ENCODE results near the gene GSTO2.

GSTO2 gene

GRCh38 chr10:104309980-104310978 is 41.3 kb downstream of the GSTO2 start:
- Histone ChIP-seq H3K9me3 (ENCODE audit: insufficient read depth, low read depth, low read length) (no peaks in the 10 kb centered on the region), H3K27me3 (ENCODE audit: insufficient read depth, low read length, poor library complexity, severe bottlenecking) (no peaks in the 10 kb centered on the region), H3K4me3 (ENCODE audit: low read length, poor library complexity, severe bottlenecking) (no peak overlapping the region), H3K4me1 (ENCODE audit: insufficient read depth, low read length, poor library complexity, severe bottlenecking) (peaks cover 12% of the 10 kb centered on the region), H3K79me2 (ENCODE audit: insufficient read depth, low read length) (peaks cover 22% of the 10 kb centered on the region; the same call in 1 of the 2 replicates), H3K9ac (ENCODE audit: low read depth, low read length, poor library complexity, severe bottlenecking) (no peak overlapping the region), H3K4me2 (ENCODE audit: low read depth, low read length, poor library complexity, severe bottlenecking) (no peak overlapping the region), H3K36me3 (ENCODE audit: insufficient read depth, low read length) (peaks cover 60% of the 10 kb centered on the region; the same call in 1 of the 2 replicates), H2AFZ (ENCODE audit: low read length) (no peak overlapping the region), H3F3A (ENCODE audit: low read depth) (no peaks in the 10 kb centered on the region), H3K9me2 (replicated peaks; ENCODE audit: low read depth, low read length) (no peaks in the 10 kb centered on the region), H4K20me1 (ENCODE audit: insufficient read depth, low read length, poor library complexity, severe bottlenecking) (peaks cover 36% of the 10 kb centered on the region)
- TF ChIP-seq EZH2phosphoT487 (IDR thresholded peaks at IDR 0.05; ENCODE audit: borderline replicate concordance) (no peak), CTCF (conservative IDR thresholded peaks at IDR 0.05; ENCODE audit: low read length) (no peak)

- no peak overlapping the region for H3K4me3 ChIP-seq (ENCODE audit: low read length, poor library complexity, severe bottlenecking)
- no peak overlapping the region for H3K9ac ChIP-seq (ENCODE audit: low read depth, low read length, poor library complexity, severe bottlenecking)
- H3K79me2 ChIP-seq (ENCODE audit: insufficient read depth, low read length), result peaks cover 32% of the 10 kb centered on the region; the same call in 1 of the 2 replicates
- peaks cover 12% of the 10 kb centered on the region for H3K4me1 ChIP-seq (ENCODE audit: insufficient read depth, low read length, poor library complexity, severe bottlenecking)
- H3K27me3 ChIP-seq (ENCODE audit: insufficient read depth, low read length, poor library complexity, severe bottlenecking), result no peaks in the 10 kb centered on the region
- H3F3A ChIP-seq (ENCODE audit: low read depth), result no peaks in the 10 kb centered on the region
- peaks cover 46% of the 10 kb centered on the region for H4K20me1 ChIP-seq (ENCODE audit: insufficient read depth, low read length, poor library complexity, severe bottlenecking)
- no peaks in the 10 kb centered on the region for H3K9me2 ChIP-seq (replicated peaks; ENCODE audit: low read depth, low read length)
- no peak overlapping the region for H2AFZ ChIP-seq (ENCODE audit: low read length)
- peaks cover 70% of the 10 kb centered on the region; the same call in 1 of the 2 replicates for H3K36me3 ChIP-seq (ENCODE audit: insufficient read depth, low read length)
- no peaks in the 10 kb centered on the region for H3K9me3 ChIP-seq (ENCODE audit: insufficient read depth, low read depth, low read length)
- no peak overlapping the region for H3K4me2 ChIP-seq (ENCODE audit: low read depth, low read length, poor library complexity, severe bottlenecking)
- no peak for TF ChIP-seq EZH2phosphoT487 (IDR thresholded peaks at IDR 0.05; ENCODE audit: borderline replicate concordance)
- no peak for TF ChIP-seq CTCF (conservative IDR thresholded peaks at IDR 0.05; ENCODE audit: low read length)
Measured at GRCh38 chr10:104311184-104311720, 42.3 kb downstream of the GSTO2 start.

- Histone ChIP-seq H3K4me2 (ENCODE audit: low read depth, low read length, poor library complexity, severe bottlenecking) (no peak overlapping the region), H3K9ac (ENCODE audit: low read depth, low read length, poor library complexity, severe bottlenecking) (no peak overlapping the region), H3K9me2 (replicated peaks; ENCODE audit: low read depth, low read length) (no peaks in the 10 kb centered on the region), H2AFZ (ENCODE audit: low read length) (no peak overlapping the region), H3F3A (ENCODE audit: low read depth) (no peaks in the 10 kb centered on the region), H3K4me3 (ENCODE audit: low read length, poor library complexity, severe bottlenecking) (no peak overlapping the region), H4K20me1 (ENCODE audit: insufficient read depth, low read length, poor library complexity, severe bottlenecking) (peaks cover 73% of the 10 kb centered on the region), H3K79me2 (ENCODE audit: insufficient read depth, low read length) (peaks cover 68% of the 10 kb centered on the region), H3K4me1 (ENCODE audit: insufficient read depth, low read length, poor library complexity, severe bottlenecking) (no peaks in the 10 kb centered on the region), H3K9me3 (ENCODE audit: insufficient read depth, low read depth, low read length) (no peaks in the 10 kb centered on the region), H3K36me3 (ENCODE audit: insufficient read depth, low read length) (peaks cover 77% of the 10 kb centered on the region; the same call in 1 of the 2 replicates), H3K27me3 (ENCODE audit: insufficient read depth, low read length, poor library complexity, severe bottlenecking) (no peaks in the 10 kb centered on the region)
- TF ChIP-seq EZH2phosphoT487 (IDR thresholded peaks at IDR 0.05; ENCODE audit: borderline replicate concordance) (no peak), CTCF (conservative IDR thresholded peaks at IDR 0.05; ENCODE audit: low read length) (no peak)
Measured at GRCh38 chr10:104314591-104315485, 45.9 kb downstream of the GSTO2 start.

Measured in Loucy (cell line).